SH-SY5Y (cell line): ENCODE measurements around the gene FAIM2.

Experiments
- GATA2 ChIP-seq: IDR thresholded peaks from 2 replicates; pipeline ENCODE4 v1.6.1; 2011; ENCODE audit warnings: mild to moderate bottlenecking, low read depth, low read length
- GATA3 ChIP-seq: IDR thresholded peaks from 2 replicates; pipeline ENCODE4 v1.6.1; 2011; ENCODE audit warnings: low read depth, mild to moderate bottlenecking, low read length, moderate library complexity

The FAIM2 gene

DNA sequence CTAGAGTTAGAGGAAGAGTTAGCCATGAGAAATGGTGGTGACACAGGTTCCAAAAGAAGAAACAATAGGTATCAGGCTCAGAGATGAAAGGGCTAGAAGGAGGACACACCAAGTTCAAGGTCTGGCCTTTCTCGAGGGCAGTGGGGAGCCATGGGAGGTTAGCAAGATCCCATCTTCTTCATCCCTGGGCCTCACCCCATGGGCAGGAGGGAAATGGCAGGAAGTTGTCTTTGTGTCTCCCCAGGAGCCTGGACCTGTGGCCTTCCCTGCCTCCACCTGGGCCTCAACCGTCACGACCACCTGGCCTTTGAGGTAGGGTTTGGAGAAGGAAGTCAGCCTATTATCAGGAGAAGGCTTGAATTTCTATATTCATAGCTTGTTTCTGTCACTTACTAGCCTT lies 41.0 kb upstream of the FAIM2 start:
- TF ChIP-seq GATA3: no peak
- no peak for TF ChIP-seq GATA2

DNA sequence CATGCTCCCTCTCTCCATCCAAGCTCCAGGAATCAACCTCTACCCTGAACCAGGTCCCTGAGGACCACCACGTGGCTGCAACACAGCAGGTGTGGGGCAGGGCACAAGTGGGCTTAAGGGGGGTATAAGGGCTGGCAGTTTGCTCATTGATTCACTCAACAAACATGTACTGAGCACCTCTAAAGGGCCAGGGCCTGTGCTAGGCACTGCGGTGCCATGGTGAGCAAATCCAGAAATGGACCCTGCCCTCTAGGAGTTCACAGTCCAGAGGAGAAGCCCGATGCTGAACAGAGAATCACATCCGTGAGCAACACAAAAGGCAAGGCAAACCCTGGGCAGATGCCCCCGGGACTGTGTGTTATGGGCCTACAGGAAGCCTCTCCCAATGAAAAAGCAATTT lies 40.3 kb upstream of the FAIM2 start:
- no peak for TF ChIP-seq GATA2
- no peak for TF ChIP-seq GATA3

DNA sequence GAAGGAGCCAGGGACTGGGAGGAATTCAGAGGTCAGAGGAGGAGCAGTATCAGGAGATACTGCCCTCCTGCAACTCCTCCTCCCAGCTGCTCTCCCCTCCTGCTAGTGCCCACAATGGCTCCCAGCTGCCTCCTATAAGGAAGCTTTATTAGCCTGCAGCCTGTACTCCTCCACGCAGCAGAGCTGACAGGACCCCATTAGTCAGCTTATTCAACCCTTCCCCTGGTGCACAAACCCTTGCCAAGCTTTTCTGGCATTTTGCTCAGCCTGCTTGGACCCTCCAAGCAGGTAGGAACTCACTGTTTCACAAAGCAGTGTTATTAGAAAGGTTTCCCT lies 39.9 kb upstream of the FAIM2 start:
- no peak for TF ChIP-seq GATA2
- TF ChIP-seq GATA3: no peak

DNA sequence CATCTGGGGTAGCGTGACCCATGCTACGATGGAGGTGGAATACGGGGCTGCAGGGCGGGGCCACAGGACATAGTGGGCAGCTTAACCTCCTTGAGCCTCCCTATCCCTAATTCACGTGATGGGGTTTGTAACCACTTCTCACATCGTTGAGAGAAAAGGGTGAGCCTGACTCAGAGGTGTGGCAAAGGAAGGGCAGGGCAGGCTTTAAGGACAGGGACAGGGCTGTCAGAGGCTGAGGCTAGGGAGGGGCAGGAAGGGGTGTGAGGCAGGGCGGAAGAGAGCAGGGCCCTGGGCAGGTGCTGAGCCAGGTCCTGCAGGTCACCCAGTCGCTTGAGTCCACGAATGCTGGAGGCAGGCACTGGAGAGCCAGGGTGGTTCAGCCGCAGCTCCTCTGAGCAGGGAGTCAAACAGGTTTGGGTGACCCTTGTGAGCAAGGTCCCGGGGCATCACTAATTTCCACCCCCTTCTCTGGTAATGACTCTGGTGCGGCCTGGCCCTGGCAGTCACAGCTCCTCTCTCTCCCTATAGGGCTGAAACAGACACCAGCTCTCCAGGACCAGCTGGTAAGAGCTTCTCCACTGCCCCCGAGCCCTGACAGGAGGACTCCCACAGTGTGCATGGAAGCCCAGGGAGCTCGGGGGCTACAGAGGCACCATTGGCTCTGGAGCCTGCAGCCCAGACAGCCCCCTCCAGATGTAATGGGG lies 39.4 kb upstream of the FAIM2 start:
- TF ChIP-seq GATA2: no peak
- no peak for TF ChIP-seq GATA3

DNA sequence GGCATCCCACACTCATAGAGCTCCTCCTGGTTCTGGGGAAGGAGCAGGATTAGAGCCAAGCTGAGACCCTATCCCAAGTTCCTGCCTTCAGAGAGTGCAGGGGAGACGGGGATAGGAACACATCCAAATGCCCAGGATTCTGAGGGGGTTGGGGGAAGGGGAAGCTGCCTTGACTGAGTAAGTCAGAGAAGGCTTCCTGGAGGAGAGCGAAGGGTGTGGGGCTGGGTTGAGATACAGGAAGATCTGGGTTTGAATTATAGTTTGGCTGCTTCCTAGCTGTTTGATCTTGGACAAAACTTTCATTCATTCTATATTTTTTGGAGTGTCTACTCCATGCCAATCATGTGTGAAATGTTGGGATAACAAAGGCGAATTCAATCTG lies 38.8 kb upstream of the FAIM2 start:
- TF ChIP-seq GATA3: no peak
- TF ChIP-seq GATA2: no peak

DNA sequence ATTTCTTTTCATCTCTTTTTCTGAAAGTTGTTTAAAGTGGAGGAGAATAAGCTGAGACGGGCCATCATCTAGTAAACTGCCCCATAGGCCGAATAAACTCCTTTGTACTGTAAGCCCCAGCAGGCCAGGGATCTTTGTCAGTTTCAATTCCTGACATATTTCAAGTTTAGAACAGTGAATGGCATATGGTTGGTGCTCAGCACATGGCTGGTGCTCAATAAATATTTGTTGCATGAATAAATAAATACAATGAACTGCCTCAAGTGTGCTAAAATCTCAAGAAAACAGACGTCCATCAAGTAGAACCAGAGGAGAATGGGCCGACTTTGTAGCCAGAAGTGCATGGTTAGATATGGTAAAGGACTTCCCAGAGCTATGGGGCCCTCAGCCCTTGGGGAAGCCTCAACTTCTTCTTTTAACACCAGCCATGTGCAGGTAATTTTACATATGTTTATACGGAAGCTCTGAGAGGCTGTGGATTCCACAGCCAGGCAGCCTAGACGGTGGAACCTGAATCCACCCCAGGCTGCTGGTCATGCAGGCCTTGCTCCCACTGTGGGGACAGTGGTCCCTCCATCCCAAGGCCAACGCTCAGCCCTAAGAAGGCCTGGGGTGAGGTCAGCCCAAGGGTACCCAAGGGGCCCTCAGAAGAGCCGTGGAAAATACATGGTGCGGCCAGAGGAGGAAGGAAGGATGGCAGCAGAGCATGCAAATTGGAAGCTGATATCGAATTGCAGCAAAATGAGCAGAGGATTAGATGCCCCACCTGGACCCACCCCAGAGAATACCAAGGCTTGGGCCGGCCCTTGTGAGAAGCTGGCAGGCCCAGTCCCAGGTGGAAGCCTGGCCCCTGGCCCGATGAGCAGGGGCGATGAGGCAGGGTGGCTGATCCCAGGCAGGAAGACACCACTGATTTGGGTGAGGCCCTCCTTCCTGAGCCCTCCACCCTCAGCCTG lies 38.1 kb upstream of the FAIM2 start:
- TF ChIP-seq GATA3: no peak
- TF ChIP-seq GATA2: no peak

DNA sequence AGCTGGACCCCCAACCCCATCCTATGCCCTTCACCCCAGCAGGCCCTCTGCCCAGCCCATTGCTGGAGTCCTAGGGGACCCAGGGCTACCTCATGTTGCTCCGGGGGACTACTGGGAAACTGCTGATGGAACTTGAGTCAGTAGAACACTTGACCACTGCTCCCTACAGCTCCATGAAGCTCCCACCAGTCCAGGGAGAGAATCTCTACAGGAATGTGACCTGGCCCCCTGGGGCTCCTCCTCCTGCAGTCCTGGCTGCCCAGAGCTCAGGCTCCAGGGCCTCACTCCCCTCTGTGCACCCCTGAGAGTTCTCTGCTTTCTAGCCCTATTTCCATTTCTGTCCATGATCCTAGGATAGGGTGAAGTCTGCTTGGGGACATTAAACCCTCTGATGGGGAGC lies 36.0 kb upstream of the FAIM2 start:
- TF ChIP-seq GATA3: no peak
- TF ChIP-seq GATA2: no peak

DNA sequence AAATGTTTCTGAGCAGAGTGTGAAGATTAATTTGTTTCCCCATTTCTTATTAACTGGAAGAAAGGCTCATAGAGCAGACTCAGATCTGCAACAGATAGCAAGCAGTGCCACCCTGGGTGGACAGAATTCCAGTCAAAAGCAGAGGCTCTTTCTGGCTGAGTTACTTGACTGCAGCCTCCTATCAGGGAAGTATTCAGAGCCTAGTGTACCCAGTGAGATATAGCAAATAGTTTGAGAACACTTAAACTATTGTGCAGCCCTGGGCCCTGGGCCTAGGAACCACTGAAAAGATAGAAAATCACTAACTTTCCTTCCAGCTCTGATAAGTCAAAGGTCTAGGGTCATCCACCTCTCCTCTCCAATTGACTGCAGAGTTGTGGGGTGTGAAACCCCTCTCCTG lies 35.6 kb upstream of the FAIM2 start:
- TF ChIP-seq GATA3: no peak
- TF ChIP-seq GATA2: no peak

DNA sequence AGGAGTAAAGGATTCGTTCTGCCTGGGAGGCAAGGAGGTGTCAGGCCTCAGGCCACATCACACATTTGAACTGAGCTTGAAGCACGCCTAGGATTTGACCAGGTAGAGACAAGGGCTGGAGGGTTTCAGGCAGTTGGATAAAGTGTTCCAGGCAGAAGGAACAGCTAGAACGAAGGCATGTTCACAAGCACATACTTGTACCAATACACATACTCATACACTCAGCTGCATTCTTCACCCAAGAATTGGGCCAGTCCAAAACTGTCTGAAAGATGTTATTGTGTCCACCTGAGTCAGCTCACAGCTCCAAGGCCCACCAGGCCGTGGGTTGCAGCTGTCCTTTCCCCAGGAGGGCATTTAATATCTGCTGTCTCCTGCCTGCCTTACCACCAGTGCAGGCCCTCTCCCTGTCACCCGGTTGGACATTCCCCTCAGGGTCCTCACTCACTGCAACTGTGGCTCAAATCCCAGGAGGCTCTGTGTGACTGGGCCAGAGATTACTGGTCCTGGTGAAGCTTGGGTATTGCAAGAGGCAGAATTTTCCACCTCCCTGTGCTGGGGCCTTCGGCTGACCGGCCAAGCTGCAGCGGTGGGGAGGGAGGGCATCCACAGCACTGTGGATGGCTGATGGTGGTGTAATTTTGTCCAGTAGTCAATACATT lies 34.1 kb upstream of the FAIM2 start:
- TF ChIP-seq GATA3 (no peak), GATA2 (no peak)

DNA sequence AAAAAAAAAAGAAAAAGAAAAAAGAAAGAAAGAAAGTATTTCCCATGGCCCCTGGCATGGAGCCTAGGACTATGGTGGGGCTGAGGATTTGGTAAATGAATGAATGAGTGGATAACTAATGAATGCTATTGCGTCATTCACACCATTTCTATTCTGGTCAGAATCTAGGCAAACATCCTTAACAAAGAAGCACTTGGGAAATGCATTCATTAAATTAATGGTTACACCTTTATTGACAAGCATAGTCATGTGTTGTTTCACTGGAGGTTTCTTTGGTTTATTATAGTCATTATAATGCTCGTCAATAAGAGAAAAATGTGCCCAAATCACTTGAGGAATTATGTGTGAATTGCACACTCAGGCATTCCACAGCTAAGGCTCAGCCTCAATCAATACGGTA lies 33.2 kb upstream of the FAIM2 start:
- TF ChIP-seq GATA3 (no peak), GATA2 (no peak)

DNA sequence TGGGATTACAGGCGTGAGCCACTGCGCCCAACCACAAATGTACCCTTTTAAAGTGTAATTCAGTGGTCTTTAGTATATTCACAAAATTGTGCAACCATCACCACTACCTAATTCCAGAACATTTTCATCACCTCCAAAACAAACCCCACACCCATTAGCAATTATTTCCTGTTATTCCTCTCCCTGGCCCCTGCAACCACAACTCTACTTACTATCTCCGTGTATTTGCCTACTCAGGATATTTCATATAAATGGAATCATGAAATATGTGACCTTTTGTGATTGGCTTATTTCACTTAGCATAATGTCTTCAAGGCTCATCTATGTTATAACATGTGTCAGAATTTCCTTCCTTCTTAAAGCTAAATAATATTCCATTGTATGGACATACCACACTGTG lies 30.8 kb upstream of the FAIM2 start:
- TF ChIP-seq GATA2 (no peak), GATA3 (no peak)

DNA sequence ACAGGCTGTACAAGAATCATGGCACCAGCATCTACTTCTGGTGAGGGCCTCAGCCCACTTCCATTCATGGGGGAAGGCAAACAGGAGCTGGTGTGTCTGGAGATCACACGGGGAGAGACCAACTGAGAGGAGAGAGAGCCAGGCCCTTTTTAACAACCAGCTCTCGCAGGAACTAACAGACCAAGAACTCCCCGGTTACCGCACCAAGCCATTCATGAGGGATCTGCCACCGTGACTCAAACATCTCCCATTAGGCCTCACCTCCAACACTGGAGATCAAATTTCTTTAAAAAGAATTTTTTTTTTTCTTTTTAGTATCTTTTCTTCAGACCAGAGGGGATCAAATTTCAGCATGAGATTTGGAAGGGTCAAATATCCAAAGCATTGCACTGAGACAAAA lies 30.1 kb upstream of the FAIM2 start:
- no peak for TF ChIP-seq GATA2
- no peak for TF ChIP-seq GATA3

DNA sequence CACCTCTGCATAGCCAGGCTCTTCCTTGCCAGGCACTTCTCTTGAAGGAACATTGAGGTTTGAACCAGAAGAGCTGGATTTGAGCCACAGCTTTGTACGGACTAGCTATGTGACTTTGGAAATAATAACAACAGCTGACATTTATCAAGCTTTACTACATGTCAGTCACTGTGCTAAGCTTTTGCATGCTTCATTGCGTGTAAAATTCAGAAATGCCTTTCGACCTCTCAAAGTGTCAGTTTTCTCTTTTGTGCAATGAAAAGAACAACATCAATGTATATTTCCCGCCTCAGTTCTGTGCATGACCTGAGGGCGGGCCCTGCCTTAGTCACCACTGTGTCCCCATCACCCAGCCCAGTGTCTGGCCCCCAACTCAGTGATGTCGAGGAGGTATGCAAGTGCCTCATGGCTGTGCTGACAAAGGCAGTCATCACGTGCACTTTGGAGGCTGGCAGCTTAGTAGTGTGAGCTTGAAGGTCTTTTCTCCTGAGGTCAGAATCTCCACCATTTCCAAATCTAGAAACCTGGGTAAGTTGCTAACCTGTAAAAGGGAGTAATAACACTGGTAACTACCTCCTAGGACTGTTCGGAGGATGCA lies 28.9 kb upstream of the FAIM2 start:
- TF ChIP-seq GATA3 (no peak), GATA2 (no peak)

DNA sequence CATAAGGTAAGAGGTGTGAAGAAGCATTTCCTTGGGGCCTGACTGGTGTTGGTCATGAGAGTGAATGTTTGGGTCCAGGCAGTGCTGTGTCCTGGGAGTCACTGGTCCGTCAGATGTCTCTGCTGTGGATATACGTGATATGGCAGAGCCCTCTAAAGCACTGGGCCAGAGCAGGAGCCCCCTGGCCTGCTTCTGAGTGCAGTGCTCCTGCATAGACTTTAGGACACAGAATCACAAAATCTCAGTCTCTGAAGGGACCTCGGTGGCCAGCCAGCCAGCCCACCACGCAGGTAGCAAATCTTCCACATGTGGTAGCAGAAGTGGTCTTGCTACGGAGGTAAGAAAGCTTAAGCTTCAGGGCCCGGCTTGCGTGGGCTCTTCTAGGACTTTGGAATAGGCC lies 28.3 kb upstream of the FAIM2 start:
- no peak for TF ChIP-seq GATA2
- no peak for TF ChIP-seq GATA3
